ENCODE results near the gene REEP6.

REEP6 gene

GRCh38 chr19:1457031-1457739 is 33.8 kb upstream of the REEP6 start:
- DNase-seq, result no peak

GRCh38 chr19:1457892-1458291 is 33.1 kb upstream of the REEP6 start:
- DNase-seq, result no peak

- no peak for DNase-seq
Measured at GRCh38 chr19:1459479-1459878, 31.5 kb upstream of the REEP6 start.

- no peak for DNase-seq
Measured at GRCh38 chr19:1460033-1460995, 30.7 kb upstream of the REEP6 start.

- DNase-seq, result no peak
Measured at GRCh38 chr19:1461862-1462261, 29.1 kb upstream of the REEP6 start.

- no peak for DNase-seq
Measured at GRCh38 chr19:1465191-1466016, 25.6 kb upstream of the REEP6 start.

- no peak for DNase-seq
Measured at GRCh38 chr19:1466018-1466460, 24.9 kb upstream of the REEP6 start.

- no peak for DNase-seq
Measured at GRCh38 chr19:1466461-1467214, 24.3 kb upstream of the REEP6 start.

GRCh38 chr19:1467215-1467489 is 23.8 kb upstream of the REEP6 start:
- no peak for DNase-seq

GRCh38 chr19:1467490-1468273 is 23.3 kb upstream of the REEP6 start:
- no peak for DNase-seq

GRCh38 chr19:1468274-1468820 is 22.6 kb upstream of the REEP6 start:
- DNase-seq, result no peak

- DNase-seq, result peak; percentile 23
Measured at GRCh38 chr19:1468821-1469254, 22.1 kb upstream of the REEP6 start.

GRCh38 chr19:1469255-1470054 is 21.5 kb upstream of the REEP6 start:
- DNase-seq, result no peak

- no peak for DNase-seq
Measured at GRCh38 chr19:1470055-1470304, 21.0 kb upstream of the REEP6 start.

- peak; percentile 77 for DNase-seq
Measured at GRCh38 chr19:1470305-1471009, 20.5 kb upstream of the REEP6 start.

GRCh38 chr19:1471010-1471514 is 19.9 kb upstream of the REEP6 start:
- DNase-seq, result no peak

- DNase-seq, result no peak
Measured at GRCh38 chr19:1471515-1472160, 19.3 kb upstream of the REEP6 start.

- DNase-seq, result no peak
Measured at GRCh38 chr19:1472231-1473084, 18.5 kb upstream of the REEP6 start.

Measured in NCI-H2171 (cell line).